Loucy (cell line): ENCODE data around the gene PDHB.

Experiments used
- H2AFZ ChIP-seq: fragments of 200-600 bp; sonication (generic); 2 replicates; pipeline ENCODE4 v1.6.0; 2016; ENCODE audit warnings: antibody characterized with exemption, mild to moderate bottlenecking, low read length, moderate library complexity
- H3F3A ChIP-seq: fragments of 200-600 bp; 2 replicates; pipeline ENCODE4 v1.6.0; 2016; ENCODE audit warnings: antibody characterized with exemption, low read depth, mild to moderate bottlenecking
- H3K27me3 ChIP-seq: fragments of 200-600 bp; sonication (generic); 2 replicates; pipeline ENCODE4 v1.6.1; 2014; ENCODE audit warnings: low read length, mild to moderate bottlenecking; ENCODE audit not compliant: insufficient read depth, poor library complexity, severe bottlenecking
- H3K36me3 ChIP-seq: fragments of 200-600 bp; sonication (generic); 2 replicates; pipeline ENCODE4 v1.6.1; 2016; ENCODE audit warnings: low read length; ENCODE audit not compliant: insufficient read depth
- H3K4me1 ChIP-seq: fragments of 200-600 bp; sonication (generic); 2 replicates; pipeline ENCODE4 v1.5.1; 2014; ENCODE audit warnings: low read length, mild to moderate bottlenecking; ENCODE audit not compliant: insufficient read depth, poor library complexity, severe bottlenecking
- H3K4me2 ChIP-seq: fragments of 200-600 bp; sonication (generic); 2 replicates; pipeline ENCODE4 v1.6.0; 2014; ENCODE audit warnings: antibody characterized with exemption, low read length, low read depth, mild to moderate bottlenecking; ENCODE audit not compliant: poor library complexity, severe bottlenecking
- H3K4me3 ChIP-seq: fragments of 200-600 bp; sonication (generic); 2 replicates; pipeline ENCODE4 v1.5.1; 2014; ENCODE audit warnings: low read length, mild to moderate bottlenecking, mixed read lengths; ENCODE audit not compliant: poor library complexity, severe bottlenecking
- H3K79me2 ChIP-seq: fragments of 200-600 bp; sonication (generic); 2 replicates; pipeline ENCODE4 v1.6.1; 2014; ENCODE audit warnings: low read length; ENCODE audit not compliant: insufficient read depth
- H3K9ac ChIP-seq: fragments of 200-600 bp; sonication (generic); 2 replicates; pipeline ENCODE4 v1.6.0; 2014; ENCODE audit warnings: mild to moderate bottlenecking, low read depth, low read length, moderate library complexity; ENCODE audit not compliant: poor library complexity, severe bottlenecking
- H3K9me2 ChIP-seq: fragments of 200-600 bp; sonication (generic); replicated peaks from 2 replicates; pipeline ENCODE4 v1.6.1; 2016; ENCODE audit warnings: low read depth, low read length, mixed read lengths
- H3K9me3 ChIP-seq: fragments of 200-600 bp; sonication (generic); 2 replicates; pipeline ENCODE4 v1.6.1; 2014; ENCODE audit warnings: mild to moderate bottlenecking, antibody characterized with exemption, low read length, low read depth; ENCODE audit not compliant: insufficient read depth
- H4K20me1 ChIP-seq: fragments of 200-600 bp; sonication (generic); 2 replicates; pipeline ENCODE4 v1.6.0; 2014; ENCODE audit warnings: antibody characterized with exemption, low read length, mild to moderate bottlenecking; ENCODE audit not compliant: insufficient read depth, poor library complexity, severe bottlenecking
- CTCF ChIP-seq: fragments of 200-600 bp; sonication (generic); conservative IDR thresholded peaks from 2 replicates; pipeline ENCODE4 v1.5.1; 2014; ENCODE audit warnings: mild to moderate bottlenecking, antibody characterized with exemption, low read length
- EZH2phosphoT487 ChIP-seq: fragments of 200-600 bp; IDR thresholded peaks from 2 replicates; pipeline ENCODE4 v1.6.1; 2018; ENCODE audit warnings: antibody characterized with exemption, mild to moderate bottlenecking, moderate library complexity, borderline replicate concordance

The PDHB gene

GRCh38 chr3:58463942-58464271, 30.3 kb upstream of the PDHB start:
- Histone ChIP-seq H3K4me1 (no peaks in the 10 kb centered on the region), H3K4me2 (peak overlapping the region; percentile 49), H4K20me1 (no peaks in the 10 kb centered on the region), H3F3A (no peaks in the 10 kb centered on the region), H3K9me2 (no peaks in the 10 kb centered on the region), H3K27me3 (no peaks in the 10 kb centered on the region), H3K79me2 (no peaks in the 10 kb centered on the region), H3K9me3 (no peaks in the 10 kb centered on the region), H3K36me3 (no peaks in the 10 kb centered on the region), H3K4me3 (no peak overlapping the region), H2AFZ (peak overlapping the region; percentile 83), H3K9ac (no peak overlapping the region)
- TF ChIP-seq CTCF (no peak), EZH2phosphoT487 (no peak)

- Histone ChIP-seq H3F3A (no peaks in the 10 kb centered on the region), H3K9me3 (no peaks in the 10 kb centered on the region), H3K4me3 (peak overlapping the region; percentile 46), H3K79me2 (no peaks in the 10 kb centered on the region), H3K4me2 (peak overlapping the region; percentile 49), H3K27me3 (no peaks in the 10 kb centered on the region), H4K20me1 (no peaks in the 10 kb centered on the region), H3K4me1 (no peaks in the 10 kb centered on the region), H2AFZ (peak overlapping the region; percentile 83), H3K9me2 (no peaks in the 10 kb centered on the region), H3K9ac (no peak overlapping the region), H3K36me3 (no peaks in the 10 kb centered on the region)
- TF ChIP-seq CTCF, result peak; percentile 99
- TF ChIP-seq EZH2phosphoT487, result no peak
Observed at GRCh38 chr3:58463181-58463941, 29.7 kb upstream of the PDHB start.

- H4K20me1 ChIP-seq, result no peaks in the 10 kb centered on the region
- no peak overlapping the region for H3K4me3 ChIP-seq
- no peak overlapping the region for H3K9ac ChIP-seq
- H3K4me2 ChIP-seq, result no peak overlapping the region
- H2AFZ ChIP-seq, result no peak overlapping the region
- no peaks in the 10 kb centered on the region for H3K79me2 ChIP-seq
- no peaks in the 10 kb centered on the region for H3K27me3 ChIP-seq
- no peaks in the 10 kb centered on the region for H3K9me3 ChIP-seq
- H3K9me2 ChIP-seq, result no peaks in the 10 kb centered on the region
- no peaks in the 10 kb centered on the region for H3K36me3 ChIP-seq
- TF ChIP-seq EZH2phosphoT487 (no peak), CTCF (no peak)
- no peaks in the 10 kb centered on the region for H3K4me1 ChIP-seq
- H3F3A ChIP-seq, result no peaks in the 10 kb centered on the region
Observed at GRCh38 chr3:58462829-58463180, 29.2 kb upstream of the PDHB start.
